IMR-90 (cell line): ENCODE results near the gene SLC16A9.

Experiments
- BHLHE40 ChIP-seq: fragments of 150-350 bp; IDR thresholded peaks from 2 replicates; pipeline ENCODE4 v1.6.1; 2016; ENCODE audit warnings: mild to moderate bottlenecking, low read depth, low read length
- CEBPB ChIP-seq: IDR thresholded peaks from 2 replicates; pipeline ENCODE4 v1.6.1; 2012; ENCODE audit warnings: low read depth, low read length, improper control_type of control experiment
- MAFK ChIP-seq: IDR thresholded peaks from 2 replicates; pipeline ENCODE4 v1.6.1; 2012; ENCODE audit warnings: low read depth, low read length, improper control_type of control experiment
- POLR2A ChIP-seq: IDR thresholded peaks from 2 replicates; pipeline ENCODE4 v1.6.1; 2012; ENCODE audit warnings: mild to moderate bottlenecking, low read depth, low read length
- TF ChIP-seq, protein P1 (sequence below): fragments of 150-350 bp; IDR thresholded peaks from 2 replicates; pipeline ENCODE4 v1.6.1; 2017; ENCODE audit warnings: mild to moderate bottlenecking, antibody characterized with exemption, low read length, low read depth
- TF ChIP-seq, protein P2 (sequence below): conservative IDR thresholded peaks from 2 replicates; pipeline ENCODE4 v1.5.1; 2012; ENCODE audit warnings: mild to moderate bottlenecking, low read depth, low read length, improper control_type of control experiment

DNA sequence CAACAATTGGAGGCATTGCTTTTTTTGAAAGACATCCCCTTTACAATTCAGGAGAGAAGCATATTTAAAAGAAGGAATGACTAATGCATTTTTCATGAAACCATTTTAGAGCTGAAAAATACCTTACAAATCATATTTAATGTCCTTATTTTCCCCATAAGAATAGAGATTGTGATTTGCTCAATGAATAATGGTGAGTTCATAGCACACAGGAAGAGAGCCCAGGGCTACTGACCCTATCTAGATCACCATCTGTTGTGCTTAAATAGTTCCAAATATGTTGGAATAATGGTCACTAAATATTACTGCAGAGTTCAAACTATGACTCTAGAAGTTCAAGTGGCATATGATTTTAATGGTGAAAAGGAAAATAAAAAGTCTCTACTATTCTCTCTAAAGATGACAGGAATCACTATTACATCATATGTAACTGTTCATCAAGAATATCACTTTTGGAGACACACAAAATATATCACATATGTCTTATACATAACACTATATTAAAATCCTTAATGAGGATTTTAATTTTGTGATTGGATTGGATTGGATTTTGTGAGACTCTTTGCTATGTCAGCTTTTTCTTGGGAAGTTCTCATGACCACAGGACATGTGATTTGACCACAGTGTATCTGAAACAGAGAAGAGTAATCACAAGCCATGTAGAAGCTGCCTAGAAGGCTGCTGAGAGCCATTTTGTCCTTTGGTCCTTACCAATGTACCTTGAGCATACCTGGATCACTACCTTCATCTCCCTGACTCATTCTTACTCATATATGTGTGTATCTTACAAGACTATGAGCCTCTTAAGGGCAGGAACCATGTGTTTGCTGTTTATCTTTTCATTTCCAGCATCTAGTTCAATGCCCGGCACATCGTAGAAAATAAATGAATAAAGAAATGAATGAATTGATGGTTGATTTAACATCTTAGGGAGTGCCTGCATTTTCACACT, 26.4 kb downstream of the SLC16A9 start:
- TF ChIP-seq CEBPB (no peak), MAFK (peak; percentile 55; the same call in 1 of the 2 replicates), POLR2A (no peak), BHLHE40 (no peak)
- TF ChIP-seq, protein P1, sequence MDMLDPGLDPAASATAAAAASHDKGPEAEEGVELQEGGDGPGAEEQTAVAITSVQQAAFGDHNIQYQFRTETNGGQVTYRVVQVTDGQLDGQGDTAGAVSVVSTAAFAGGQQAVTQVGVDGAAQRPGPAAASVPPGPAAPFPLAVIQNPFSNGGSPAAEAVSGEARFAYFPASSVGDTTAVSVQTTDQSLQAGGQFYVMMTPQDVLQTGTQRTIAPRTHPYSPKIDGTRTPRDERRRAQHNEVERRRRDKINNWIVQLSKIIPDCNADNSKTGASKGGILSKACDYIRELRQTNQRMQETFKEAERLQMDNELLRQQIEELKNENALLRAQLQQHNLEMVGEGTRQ: no peak
- TF ChIP-seq, protein P2, sequence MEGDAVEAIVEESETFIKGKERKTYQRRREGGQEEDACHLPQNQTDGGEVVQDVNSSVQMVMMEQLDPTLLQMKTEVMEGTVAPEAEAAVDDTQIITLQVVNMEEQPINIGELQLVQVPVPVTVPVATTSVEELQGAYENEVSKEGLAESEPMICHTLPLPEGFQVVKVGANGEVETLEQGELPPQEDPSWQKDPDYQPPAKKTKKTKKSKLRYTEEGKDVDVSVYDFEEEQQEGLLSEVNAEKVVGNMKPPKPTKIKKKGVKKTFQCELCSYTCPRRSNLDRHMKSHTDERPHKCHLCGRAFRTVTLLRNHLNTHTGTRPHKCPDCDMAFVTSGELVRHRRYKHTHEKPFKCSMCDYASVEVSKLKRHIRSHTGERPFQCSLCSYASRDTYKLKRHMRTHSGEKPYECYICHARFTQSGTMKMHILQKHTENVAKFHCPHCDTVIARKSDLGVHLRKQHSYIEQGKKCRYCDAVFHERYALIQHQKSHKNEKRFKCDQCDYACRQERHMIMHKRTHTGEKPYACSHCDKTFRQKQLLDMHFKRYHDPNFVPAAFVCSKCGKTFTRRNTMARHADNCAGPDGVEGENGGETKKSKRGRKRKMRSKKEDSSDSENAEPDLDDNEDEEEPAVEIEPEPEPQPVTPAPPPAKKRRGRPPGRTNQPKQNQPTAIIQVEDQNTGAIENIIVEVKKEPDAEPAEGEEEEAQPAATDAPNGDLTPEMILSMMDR: no peak
